Left colon (tissue), 2 donors: Measurements from ENCODE around the gene TMEM204. TPM values are rescaled to one million over a fixed set of nuclear protein-coding genes. Genes with fewer than 3 reads are reported as not detected.

Experiments
- ATAC-seq: fragments of 200-7000 bp; cut with Tn5 transposase; one replicate; pipeline ENCODE4 v1.9.1; 2020; ENCODE audit warnings: mild to moderate bottlenecking, moderate library complexity
- DNase-seq, 2 donors: peaks; one replicate each; pipeline ENCODE4 v3.0.0-alpha.2; 2020
- intact Hi-C, 2 donors: fragments of 100-400 bp; cut with DNase I in 1 of 2; cut with micrococcal nuclease in 1 of 2; formaldehyde crosslinking; loops; one replicate each; pipeline versions ENCODE4 v1.11.2 to v1.14.0; 2022; cut with DNase I, micrococcal nuclease
- total RNA-seq, 2 donors: library from RNA; stranded (reverse); fragmentation: NEBNext Ultra II Directional; extraction: Animal tissue kit (Norgen Biotek cat#: 25700); gene quantifications; one replicate each; pipeline ENCODE4 v1.2.1, GENCODE V29; 2021
- donor health status: DM: no; HTN: no; CAD: no.
- donor health status: DM: yes; HTN: yes; CAD: no.

Gene TMEM204
- total RNA-seq, 2 donors from 2014 or later, result 2.6 to 4.9 TPM

DNA sequence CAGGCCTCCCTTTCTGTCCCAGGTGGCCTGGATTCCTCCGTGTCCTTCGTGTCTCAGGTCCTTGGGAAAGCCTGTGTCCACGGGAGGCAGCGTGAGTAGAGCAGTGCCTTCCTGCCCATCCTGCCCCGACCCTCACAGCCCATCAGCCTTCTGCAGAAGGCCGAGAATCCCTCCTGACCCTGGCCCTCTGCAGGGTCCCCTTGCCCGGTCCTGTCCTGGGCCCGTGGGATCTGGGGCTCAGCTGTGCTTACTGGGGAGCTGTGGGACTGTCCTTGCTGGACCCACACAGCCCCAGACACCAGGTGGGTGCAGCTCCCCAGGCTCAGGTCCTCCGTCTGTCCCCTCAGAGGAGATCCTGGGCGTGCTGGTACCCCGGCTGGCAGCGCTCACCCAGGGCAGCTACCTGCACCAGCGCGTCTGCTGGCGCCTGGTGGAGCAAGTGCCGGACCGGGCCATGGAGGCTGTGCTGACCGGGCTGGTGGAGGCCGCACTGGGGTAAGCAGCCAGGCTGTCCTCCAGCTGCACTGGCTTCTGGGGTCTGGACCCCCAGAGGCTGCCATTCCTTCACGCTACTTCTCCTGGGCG lies 36.4 kb upstream of the TMEM204 start:
- no peak for ATAC-seq

DNA sequence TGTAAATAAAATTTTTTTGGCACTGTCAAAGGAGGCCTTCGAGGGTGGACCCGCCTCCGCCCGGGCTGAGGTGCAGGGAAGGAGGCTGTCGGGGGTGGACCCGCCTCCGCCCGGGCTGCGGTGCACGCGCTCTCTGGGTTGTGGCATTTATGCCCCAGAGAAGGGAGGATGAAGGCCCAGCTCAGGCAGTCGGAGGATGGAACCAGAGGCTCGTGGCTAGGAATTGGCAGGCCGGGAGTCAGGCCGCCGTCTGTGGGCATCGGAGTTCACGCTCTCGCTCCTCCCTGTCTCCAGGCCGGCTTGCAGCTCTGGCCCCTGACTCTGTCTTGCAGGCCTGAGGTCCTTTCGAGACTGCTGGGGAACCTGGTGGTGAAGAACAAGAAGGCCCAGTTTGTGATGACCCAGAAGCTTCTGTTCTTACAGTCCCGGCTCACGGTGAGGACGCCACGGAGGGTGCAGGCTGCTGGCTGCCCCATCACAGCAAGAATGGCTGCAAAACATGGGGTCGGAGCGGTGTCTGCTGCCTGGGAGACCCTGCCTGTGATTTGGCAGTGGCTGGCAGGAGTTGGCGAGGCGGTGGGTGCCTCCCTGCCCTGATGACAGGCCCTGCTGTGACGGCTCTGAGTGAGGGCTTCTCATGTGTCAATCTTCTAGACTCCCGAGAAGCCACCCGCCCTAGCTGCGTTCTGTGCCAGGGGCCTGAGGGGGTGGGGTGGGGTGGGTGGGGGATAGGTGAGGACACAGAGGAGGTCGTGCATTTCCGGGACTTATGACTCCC lies 34.4 kb upstream of the TMEM204 start:
- intact Hi-C loops, result no loop called here
- DNase-seq, result no peak
- ATAC-seq, result no peak

More for the DNA sequence above, 36.4 kb upstream of the TMEM204 start:
- no peak for DNase-seq
- intact Hi-C loops, result no loop called here

DNA sequence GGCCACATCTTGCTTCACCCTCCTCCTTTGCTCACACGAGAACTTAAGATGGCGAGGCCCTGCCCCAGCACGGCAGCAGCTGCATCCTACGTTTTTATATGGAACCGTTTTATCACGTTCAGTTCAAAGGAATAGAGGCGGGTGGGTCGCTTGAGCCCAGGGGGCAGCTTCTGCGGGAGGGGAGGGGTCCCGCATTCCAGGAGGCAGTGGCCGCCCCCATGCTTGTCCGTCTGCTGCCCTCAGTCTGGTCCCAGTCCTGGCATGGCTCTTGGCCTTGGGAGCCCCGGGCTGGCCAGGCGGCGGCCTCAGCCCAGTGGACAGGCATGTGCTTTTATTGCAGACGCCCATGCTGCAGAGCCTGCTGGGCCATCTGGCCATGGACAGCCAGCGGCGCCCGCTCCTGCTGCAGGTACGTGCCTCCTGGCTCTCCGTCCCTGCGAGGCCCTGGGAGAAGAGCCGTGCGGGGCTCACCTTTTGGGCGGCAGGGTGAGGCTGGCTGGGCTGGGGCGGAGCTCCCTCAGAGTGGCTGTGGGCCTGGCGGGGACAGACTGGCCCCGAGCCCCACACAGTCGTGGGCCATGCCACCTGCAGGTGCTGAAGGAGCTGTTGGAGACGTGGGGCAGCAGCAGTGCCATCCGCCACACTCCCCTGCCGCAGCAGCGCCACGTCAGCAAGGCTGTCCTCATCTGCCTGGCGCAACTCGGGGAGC lies 33.6 kb upstream of the TMEM204 start:
- intact Hi-C loops, result no loop called here
- ATAC-seq (no peak), DNase-seq (no peak)

DNA sequence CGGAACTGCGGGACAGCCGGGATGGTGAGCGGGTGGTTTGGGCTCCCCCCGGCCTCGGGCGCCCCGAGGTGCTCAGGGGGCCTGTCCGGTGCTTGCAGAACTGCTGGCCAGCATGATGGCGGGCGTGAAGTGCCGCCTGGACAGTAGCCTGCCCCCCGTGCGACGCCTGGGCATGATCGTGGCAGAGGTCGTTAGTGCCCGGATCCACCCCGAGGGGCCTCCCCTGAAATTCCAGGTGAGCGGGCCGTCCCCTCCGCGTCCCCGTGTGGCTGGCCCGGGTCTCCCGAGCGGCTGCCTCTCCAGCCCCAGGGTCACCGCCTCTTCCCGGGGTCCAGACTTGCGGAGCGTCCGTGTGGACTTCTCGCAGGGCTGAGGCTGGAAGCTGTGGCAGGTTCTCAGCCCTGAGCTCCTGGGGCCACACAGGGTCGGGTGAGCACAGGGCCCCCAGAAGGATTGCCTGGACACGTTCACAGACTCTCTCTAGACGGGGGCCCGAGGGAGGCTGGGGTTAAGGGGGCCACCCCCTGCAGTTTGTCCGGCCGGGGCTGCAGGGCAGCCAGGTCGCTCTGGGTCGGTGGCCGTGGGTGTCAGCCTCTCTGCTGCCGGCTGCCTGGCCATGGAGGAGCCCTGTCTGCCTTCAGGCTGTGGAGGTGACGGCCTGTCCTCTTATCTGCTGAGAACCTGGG lies 32.9 kb upstream of the TMEM204 start:
- DNase-seq (no peak), ATAC-seq (no peak)
- intact Hi-C loops, result no loop called here

DNA sequence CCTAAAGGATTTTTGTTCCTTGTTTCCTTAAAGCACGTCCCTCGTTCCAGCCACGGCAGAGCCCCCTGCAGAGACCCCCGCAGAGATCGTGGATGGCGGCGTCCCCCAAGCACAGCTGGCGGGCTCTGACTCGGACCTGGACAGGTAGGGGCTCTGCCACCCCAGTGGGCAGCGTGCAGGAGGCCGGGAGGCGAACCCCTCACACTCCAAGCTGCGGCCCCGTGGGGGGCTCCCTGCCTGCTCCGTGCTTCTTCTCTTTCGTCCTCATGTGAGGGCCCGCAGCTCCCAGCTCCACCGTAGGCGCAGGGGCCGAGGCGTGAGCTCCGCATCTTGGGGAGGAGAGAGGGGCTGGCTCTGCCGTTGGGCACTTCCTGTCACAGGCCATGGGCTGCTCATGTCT lies 31.8 kb upstream of the TMEM204 start:
- ATAC-seq, result no peak
- no peak for DNase-seq
- intact Hi-C loops, result no loop called here

DNA sequence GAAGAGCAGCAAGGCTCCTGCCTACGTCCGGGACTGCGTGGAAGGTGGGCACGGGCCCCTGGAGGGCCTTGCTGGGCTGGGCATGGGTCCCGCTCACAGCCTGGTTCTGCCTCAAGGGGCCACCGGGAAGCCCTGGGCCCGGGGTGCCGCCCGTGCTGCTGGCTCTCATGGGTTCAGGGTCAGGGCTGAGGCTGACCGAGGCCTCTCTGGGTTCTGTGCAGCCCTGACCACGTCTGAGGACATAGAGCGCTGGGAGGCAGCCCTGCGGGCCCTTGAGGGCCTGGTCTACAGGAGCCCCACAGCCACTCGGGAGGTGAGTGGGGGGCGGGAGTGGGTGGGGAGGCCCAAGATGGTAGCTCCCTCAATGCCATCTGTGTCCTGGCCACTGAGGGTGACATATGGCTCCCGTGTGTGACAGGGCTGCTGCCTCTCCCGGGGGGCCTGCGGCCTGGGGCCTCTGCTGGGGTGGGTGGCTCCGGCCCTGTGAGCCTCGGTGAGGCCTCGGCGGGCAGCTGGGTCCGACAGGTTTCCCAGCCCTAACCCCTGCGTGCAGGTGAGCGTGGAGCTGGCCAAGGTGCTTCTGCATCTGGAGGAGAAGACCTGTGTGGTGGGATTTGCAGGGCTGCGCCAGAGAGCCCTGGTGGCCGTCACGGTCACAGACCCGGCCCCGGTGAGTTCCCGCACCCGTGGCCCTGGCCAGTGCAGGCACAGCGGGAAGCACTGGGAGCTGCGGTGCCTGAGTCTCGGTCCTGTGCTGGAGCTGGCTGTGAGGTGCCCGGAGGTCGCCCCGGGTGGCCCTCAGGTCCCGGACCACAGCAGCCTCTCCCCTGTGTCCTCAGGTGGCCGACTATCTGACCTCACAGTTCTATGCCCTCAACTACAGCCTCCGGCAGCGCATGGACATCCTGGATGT lies 31.1 kb upstream of the TMEM204 start:
- no peak for DNase-seq
- intact Hi-C loops, result no loop called here
- no peak for ATAC-seq

DNA sequence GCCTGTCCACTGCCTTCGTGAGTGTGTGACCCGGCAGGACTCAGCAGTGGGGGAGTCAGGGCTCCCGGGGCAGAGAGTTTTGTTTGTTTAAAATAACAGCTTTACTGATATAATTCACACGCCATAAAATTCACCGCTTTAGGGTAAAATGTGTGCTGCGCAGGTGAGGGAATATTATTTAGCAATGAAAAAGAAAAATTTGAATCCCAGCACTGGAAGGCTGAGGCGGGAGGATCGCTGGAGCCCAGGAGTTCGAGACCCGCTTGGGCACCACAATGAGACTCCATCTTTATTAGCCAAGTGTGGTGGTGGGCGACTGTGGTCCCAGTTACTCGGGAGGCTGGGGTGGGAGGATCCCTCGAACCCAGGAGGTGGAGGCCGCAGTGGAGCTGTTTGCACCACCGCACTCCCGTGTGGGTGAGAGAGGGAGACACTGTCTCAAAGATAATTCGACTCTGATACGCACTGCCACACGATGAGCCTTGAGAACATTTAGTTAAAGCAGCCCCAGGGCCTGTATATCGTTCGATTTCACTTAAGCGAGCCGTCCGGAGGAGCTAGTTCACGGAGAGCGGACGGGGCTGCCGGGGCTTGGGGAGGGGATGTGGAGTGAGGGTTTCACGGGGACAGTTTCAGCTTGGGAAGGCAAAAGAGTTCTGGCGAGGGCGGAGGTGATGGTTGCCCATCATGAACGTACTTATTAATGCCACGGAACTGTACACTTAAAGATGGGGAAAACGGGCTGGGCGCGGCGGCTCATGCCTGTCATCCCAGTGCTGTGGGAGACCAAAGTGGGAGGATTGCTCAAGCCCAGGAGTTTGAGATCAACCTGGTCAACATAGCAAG lies 30.1 kb upstream of the TMEM204 start:
- ATAC-seq (no peak), DNase-seq (no peak)
- intact Hi-C loops, result no loop called here

DNA sequence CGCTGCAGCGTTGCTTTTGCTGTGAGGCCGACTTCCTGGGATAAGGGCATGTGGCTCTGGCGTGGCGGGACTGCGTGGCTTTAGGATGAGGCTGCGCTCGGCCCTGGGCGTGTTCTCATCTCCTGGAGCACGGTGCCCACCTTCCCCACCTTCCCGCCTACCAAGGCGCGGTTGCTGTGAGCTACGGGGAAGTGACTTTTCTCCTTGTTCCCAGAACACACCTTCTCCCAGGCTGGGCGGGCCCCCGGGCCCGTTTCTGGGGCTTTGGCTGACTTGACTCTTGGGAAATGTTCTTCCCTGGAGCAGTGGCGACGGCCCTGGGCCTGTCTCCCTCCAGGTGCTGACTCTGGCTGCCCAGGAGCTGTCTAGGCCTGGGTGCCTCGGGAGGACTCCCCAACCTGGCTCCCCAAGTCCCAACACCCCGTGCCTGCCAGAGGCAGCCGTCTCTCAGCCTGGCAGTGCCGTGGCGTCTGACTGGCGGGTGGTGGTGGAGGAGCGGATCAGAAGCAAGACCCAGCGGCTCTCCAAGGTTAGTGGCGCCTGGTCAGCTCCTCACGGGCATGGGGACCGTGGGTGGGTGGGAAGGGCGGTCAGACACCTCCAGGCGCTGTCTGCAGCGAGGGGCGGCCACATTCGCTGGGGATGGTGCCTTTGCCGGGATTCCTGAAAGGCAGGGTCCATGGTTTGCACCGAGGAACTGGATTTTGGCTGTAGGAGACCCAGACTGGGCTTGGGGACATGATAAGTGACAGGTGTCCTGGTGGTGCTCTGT lies 28.2 kb upstream of the TMEM204 start:
- DNase-seq, result no peak
- no peak for ATAC-seq
- intact Hi-C loops, result no loop called here

DNA sequence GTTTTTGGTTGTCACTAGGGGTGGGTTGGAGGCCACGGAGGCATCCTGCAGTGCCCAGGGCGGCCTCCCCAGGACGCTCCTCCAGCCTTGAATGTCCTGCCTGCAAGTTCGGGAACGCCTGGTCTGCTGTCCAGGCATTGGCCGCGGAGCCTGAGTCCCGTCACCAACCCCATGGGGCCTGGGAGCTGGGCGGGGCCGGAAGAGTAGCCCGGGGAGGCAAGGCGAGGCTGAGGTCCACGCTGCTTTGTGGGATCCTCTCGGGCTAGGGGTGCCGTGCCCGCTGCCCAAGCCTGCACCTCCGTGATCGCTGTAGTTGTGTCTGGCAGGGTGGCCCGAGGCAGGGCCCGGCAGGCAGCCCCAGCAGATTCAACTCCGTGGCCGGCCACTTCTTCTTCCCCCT lies 27.6 kb upstream of the TMEM204 start:
- intact Hi-C loops, result no loop called here
- DNase-seq, result no peak
- ATAC-seq, result no peak

DNA sequence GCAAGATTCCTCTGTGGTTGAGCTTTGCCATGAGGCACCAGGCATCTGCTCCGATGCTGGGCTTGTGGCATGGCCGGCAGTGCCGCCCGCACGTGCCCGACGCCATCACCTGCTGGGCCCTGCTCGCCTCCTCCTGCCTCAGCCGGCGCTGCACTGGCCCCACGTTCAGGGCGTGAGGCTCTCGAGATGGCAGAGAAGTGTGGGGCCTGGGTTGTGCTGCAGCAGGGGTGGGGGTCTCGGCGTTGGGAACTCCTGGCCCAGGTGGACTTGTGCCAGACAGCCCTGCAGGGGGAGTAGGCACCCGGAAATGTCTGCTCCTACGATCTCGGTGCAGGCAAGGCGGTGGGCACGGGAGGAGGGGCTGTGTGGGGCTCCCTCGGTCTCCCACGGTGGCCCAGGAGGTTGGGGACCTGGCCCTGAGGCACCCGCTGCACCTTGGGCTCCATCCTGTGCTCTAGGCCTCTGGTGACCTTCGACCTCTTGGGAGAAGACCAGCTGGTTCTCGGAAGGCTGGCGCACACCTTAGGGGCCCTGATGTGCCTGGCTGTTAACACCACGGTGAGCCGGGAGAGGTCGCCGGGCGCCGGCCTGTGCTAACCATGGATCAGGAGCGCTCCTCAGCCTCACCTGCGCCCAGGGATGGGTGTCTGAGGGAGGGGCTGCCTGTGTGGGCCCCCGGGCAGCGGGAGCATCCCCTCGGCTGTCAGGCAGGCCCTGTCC lies 26.8 kb upstream of the TMEM204 start:
- intact Hi-C loops, result no loop called here
- no peak for ATAC-seq
- DNase-seq, result no peak

DNA sequence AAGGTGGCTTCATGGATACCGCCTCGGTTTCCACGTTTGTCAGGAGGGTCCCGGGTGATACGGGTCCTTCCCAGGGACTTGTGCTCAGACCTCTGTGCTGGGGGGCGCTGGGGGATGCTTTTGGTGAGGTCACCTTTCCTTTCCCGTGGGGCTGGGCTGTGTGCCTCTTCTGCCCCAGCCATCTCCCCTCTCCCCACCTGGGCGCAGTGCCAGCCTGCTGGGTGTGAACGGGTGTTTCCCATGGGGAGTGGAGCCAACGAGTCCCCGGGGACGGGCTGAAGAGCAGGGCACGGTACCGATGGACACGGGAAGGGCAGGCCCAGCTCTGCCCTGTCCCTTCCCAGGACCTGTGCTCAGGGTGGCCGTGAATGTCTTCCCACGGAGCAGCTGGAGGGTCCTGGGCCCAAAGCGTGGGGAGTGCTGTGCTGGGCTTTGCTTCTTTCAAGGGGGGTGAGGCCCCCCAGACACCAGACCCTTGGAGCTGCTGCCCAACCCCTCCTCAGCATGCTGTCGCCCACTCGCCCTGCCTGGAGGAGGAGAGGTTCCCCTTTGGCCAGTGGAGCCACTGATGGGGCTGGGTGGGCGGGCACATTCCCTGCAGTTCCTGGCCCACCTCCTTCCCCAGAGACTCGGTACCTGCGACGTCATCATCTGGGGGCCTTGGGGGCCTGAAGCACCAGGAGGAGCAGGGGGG lies 24.8 kb upstream of the TMEM204 start:
- intact Hi-C loops, result no loop called here
- ATAC-seq (no peak), DNase-seq (no peak)

DNA sequence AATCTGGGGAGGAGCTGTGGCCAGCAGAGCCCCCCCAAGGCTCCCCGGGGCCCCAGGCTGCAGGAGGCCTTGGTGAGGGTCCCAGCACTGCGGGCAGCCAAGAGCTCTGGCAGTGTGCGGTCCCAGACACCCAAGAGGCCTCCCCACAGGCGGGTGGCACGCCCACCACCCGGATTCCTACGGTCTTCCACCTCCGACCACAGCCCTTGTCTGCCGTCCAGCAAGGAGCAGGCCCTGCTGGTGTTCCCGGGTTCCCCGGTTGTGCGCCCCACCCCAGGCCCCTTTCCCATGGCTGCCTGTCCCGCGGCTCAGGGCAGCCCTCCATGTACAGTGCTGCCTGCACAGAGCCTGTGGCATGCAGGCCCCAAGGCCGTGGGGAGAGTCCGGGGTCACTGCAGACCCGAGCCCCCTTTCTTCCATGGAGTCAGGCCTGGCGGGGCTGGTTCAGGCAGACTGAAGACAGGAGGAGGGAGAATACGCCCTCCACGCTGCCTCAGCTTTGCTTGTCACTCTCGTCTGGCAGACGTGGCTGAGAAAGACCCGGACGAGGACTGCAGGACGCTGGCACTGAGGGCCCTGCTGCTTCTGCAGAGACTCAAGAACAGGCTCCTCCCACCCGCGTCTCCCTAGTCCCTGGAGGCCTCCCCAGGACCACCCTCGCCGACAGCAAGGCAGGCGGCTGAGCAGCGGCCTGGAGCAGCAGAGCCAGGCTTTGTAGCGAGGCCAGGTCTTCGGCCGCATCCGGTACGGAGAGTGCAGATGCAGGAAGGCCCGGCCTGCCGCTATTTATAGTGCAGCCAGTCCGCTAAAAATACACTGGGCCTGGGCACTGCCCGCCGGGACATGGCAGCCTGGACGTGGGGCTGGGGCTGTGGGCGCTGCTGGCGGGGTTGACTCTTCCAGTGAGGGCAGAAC lies 23.9 kb upstream of the TMEM204 start:
- DNase-seq (no peak), ATAC-seq (no peak)
- intact Hi-C loops, result no loop called here

DNA sequence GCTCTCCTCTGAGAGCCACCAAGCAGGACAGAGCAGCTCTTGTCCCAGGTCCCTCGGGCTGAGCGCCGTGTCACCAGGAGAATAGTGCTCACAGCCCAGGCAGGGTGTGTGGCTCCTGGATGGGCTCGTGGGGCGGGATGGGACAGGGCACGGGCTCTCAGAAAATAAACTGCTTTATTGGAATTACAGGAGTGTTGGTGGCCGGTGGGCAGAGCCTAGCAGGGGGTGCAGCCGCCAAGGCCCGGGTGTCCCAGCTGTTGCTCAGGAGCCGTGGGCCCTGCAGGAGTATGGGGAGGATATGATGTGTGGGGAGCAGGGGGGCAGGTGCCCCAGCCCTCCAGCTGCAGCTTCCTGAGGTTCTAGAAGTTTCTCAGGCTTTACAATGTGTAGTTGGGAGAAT lies 23.2 kb upstream of the TMEM204 start:
- DNase-seq, result no peak
- ATAC-seq, result no peak
- intact Hi-C loops, result no loop called here

DNA sequence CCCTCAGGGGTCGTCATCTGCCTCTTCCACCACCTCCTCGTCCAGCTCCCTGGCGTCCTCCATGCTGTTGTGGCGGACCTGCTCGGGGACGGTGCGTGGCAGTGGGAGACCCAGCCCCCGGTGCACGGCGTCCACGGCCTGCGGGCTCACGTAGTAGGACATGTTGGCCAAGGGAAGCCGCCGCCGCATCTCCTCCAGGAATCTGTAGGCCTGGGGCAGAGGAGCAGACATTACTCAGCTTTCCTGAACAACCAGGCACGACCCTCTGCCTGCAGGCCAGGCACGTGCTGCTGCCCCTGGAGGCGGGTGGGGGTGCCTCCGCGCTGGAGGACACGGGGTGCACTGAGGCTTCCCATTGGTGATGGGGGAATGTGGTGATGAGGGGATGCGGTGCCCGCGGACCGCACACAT lies 22.5 kb upstream of the TMEM204 start:
- intact Hi-C loops, result no loop called here
- DNase-seq (no peak), ATAC-seq (no peak)
